Ureter (tissue), 1 donor: ENCODE data around the gene DACT3. TPM values are rescaled to one million over a fixed set of nuclear protein-coding genes. Genes with fewer than 3 reads are reported as not detected.

Experiments
- DNase-seq: peaks from one replicate; pipeline ENCODE4 v3.0.0-alpha.2; 2020; ENCODE audit warnings: low spot score
- total RNA-seq: library from RNA; stranded (reverse); gene quantifications from one replicate; pipeline ENCODE4 v1.2.4, GENCODE V29; 2023
- donor health status: DM: yes; HTN: yes; CAD: no.

Gene DACT3
- total RNA-seq, 1 donor from 2014 or later: 25.6 TPM

- DNase-seq: no peak
Observed at GRCh38 chr19:46598372-46598917, 62.5 kb downstream of the DACT3 start.

Other genes starting within 250 kb of the DACT3 start
- 10.7 TPM for gene CCDC8, start 247.6 kb downstream of the DACT3 start, total RNA-seq
- 0.23 TPM for gene PNMA8C, start 232.2 kb downstream of the DACT3 start, total RNA-seq
- 6.4 TPM for gene PNMA8A, start 189.6 kb downstream of the DACT3 start, total RNA-seq
- gene PNMA8B, start 165.3 kb downstream of the DACT3 start, total RNA-seq: 1.1 TPM
- 253 TPM for gene CALM3, start 59.9 kb downstream of the DACT3 start, total RNA-seq
- gene PTGIR, start 36.1 kb downstream of the DACT3 start, total RNA-seq: 3.5 TPM
- gene GNG8, start 25.0 kb downstream of the DACT3 start, total RNA-seq: not detected
- gene PRKD2, start 55.9 kb upstream of the DACT3 start, total RNA-seq: 57.1 TPM
- gene FKRP, start 84.9 kb upstream of the DACT3 start, total RNA-seq: 20.6 TPM
- 67.6 TPM for gene STRN4, start 85.3 kb upstream of the DACT3 start, total RNA-seq
- gene SLC1A5, start 127.4 kb upstream of the DACT3 start, total RNA-seq: 344 TPM
- gene AP2S1, start 189.7 kb upstream of the DACT3 start, total RNA-seq: 73.7 TPM
- gene ARHGAP35, start 199.8 kb upstream of the DACT3 start, total RNA-seq: 84.0 TPM